HCT116 (cell line): ENCODE measurements around the gene SDF4. TPM values are rescaled to one million over a fixed set of nuclear protein-coding genes. Genes with fewer than 3 reads are reported as not detected.

Experiments used
- ATAC-seq: fragments of 200-7000 bp; cut with Tn5 transposase; 2 replicates; pipeline ENCODE4 v1.9.1; 2020; ENCODE audit warnings: mild to moderate bottlenecking, moderate library complexity
- BruUV-seq: library from RNA; stranded (reverse); fragments of 400-500 nt; replicated peaks from 2 replicates; lab custom pipeline; 2021; lab: Mats Ljungman, UMichigan
- CTCF ChIA-PET: fragments of 300-600 bp; sonication (Branson Sonifier 250); formaldehyde crosslinking; loops from one replicate; lab custom pipeline; 2021; ENCODE audit warnings: antibody characterized with exemption; lab: Charles Lee
- POLR2A ChIA-PET: fragments of 300-600, 350-600 bp; sonication (Branson Sonifier 250); formaldehyde crosslinking; loops from one replicate; lab custom pipeline; 2021; ENCODE audit warnings: antibody characterized with exemption; lab: Charles Lee
- RAD21 ChIA-PET, 2 experiments: fragments of 300-600 bp; sonication (Branson Sonifier 250); formaldehyde crosslinking; loops; one replicate each; lab custom pipeline; 2023; ENCODE audit warnings: low total read pairs in 2 of 2; ENCODE audit not compliant: uncharacterized antibody in 2 of 2, unreplicated experiment in 2 of 2, low non-redundant PET in 1 of 2; lab: Charles Lee
- DNase-seq: peaks from one replicate; pipeline ENCODE4 v3.0.0-alpha.2; 2010; ENCODE audit warnings: low read depth, low spot score
- H2AFZ ChIP-seq: fragments of 200-600 bp; shearing (Covaris generic), sonication (generic); 2 replicates; pipeline ENCODE4 v1.6.1; 2017; ENCODE audit warnings: low read depth, mixed run types, mixed read lengths, antibody characterized with exemption, low read length; ENCODE audit not compliant: poor library complexity, severe bottlenecking
- H3K27ac ChIP-seq: 2 replicates; pipeline ENCODE4 v1.5.1; 2012; ENCODE audit warnings: low read depth, low read length
- H3K27me3 ChIP-seq: fragments of 200-600 bp; sonication (generic); 2 replicates; pipeline ENCODE4 v1.6.1; 2016; ENCODE audit warnings: mixed run types, low read length, mixed read lengths; ENCODE audit not compliant: insufficient read depth
- H3K36me3 ChIP-seq, 2 experiments: fragments of 200-500 bp in 1 of 2; fragments of 200-600 bp in 1 of 2; sonication (Bioruptor generic) in 1 of 2; sonication (generic) in 1 of 2; 2 replicates each; pipeline versions ENCODE4 v1.5.1 to v1.6.1; 2014 to 2016; ENCODE audit warnings: low read length in 2 of 2, inconsistent platforms in 1 of 2, mixed read lengths in 1 of 2, mixed run types in 1 of 2; ENCODE audit not compliant: insufficient read depth in 2 of 2, control insufficient read depth in 1 of 2
- H3K4me1 ChIP-seq, 2 experiments: fragments of 200-600 bp in 1 of 2; sonication (generic) in 1 of 2; 2 replicates each; pipeline versions ENCODE4 v1.5.1 to v1.6.1; 2012 to 2017; ENCODE audit warnings: low read length in 2 of 2, inconsistent platforms in 1 of 2, mild to moderate bottlenecking in 1 of 2, mixed read lengths in 1 of 2, mixed run types in 1 of 2, moderate library complexity in 1 of 2; ENCODE audit not compliant: insufficient read depth in 2 of 2, control insufficient read depth in 1 of 2
- H3K4me2 ChIP-seq: fragments of 200-600 bp; sonication (generic); 2 replicates; pipeline ENCODE4 v1.6.1; 2017; ENCODE audit warnings: mixed run types, low read length, mixed read lengths
- H3K4me3 ChIP-seq, 2 experiments: fragments of 200-600 bp in 1 of 2; sonication (generic) in 1 of 2; replicated peaks in 1 of 2; 2 replicates each; pipeline ENCODE4 v1.5.1; 2011 to 2016; ENCODE audit warnings: low read length in 2 of 2, control low read depth in 1 of 2, low read depth in 1 of 2, mild to moderate bottlenecking in 1 of 2, mixed read lengths in 1 of 2, mixed run types in 1 of 2
- H3K79me2 ChIP-seq: fragments of 200-600 bp; sonication (generic); 2 replicates; pipeline ENCODE4 v1.6.1; 2017; ENCODE audit warnings: mild to moderate bottlenecking, mixed run types, low read length, moderate library complexity, mixed read lengths; ENCODE audit not compliant: insufficient read depth
- H3K9ac ChIP-seq: fragments of 200-600 bp; sonication (generic); 2 replicates; pipeline ENCODE4 v1.6.1; 2016; ENCODE audit warnings: low read length, mixed read lengths
- H3K9me2 ChIP-seq: fragments of 200-600 bp; sonication (generic), shearing (Covaris generic); 2 replicates; pipeline ENCODE4 v1.6.1; 2017; ENCODE audit warnings: mixed run types, mild to moderate bottlenecking, moderate library complexity; ENCODE audit not compliant: insufficient read depth
- H3K9me3 ChIP-seq, 2 experiments: fragments of 200-500 bp in 1 of 2; fragments of 200-600 bp in 1 of 2; sonication (Bioruptor generic) in 1 of 2; sonication (generic) in 1 of 2; 2 replicates each; pipeline ENCODE4 v1.6.1; 2014 to 2017; ENCODE audit warnings: low read length in 2 of 2, mixed read lengths in 2 of 2, inconsistent platforms in 1 of 2, low read depth in 1 of 2, mild to moderate bottlenecking in 1 of 2, mixed run types in 1 of 2, moderate library complexity in 1 of 2; ENCODE audit not compliant: control insufficient read depth in 1 of 2, insufficient read depth in 1 of 2
- H4K20me1 ChIP-seq: fragments of 200-600 bp; sonication (generic), shearing (Covaris generic); 2 replicates; pipeline ENCODE4 v1.6.1; 2017; ENCODE audit warnings: mixed run types, mild to moderate bottlenecking, moderate library complexity; ENCODE audit not compliant: insufficient read depth
- CBX3 ChIP-seq: IDR thresholded peaks from 2 replicates; pipeline ENCODE4 v1.6.1; 2012; ENCODE audit warnings: low read depth
- CEBPB ChIP-seq: IDR thresholded peaks from 2 replicates; pipeline ENCODE4 v1.6.1; 2012; ENCODE audit warnings: low read depth
- EGR1 ChIP-seq: IDR thresholded peaks from 2 replicates; pipeline ENCODE4 v1.6.1; 2012; ENCODE audit warnings: low read depth
- ELF1 ChIP-seq: IDR thresholded peaks from 2 replicates; pipeline ENCODE4 v1.6.1; 2012; ENCODE audit warnings: low read depth, borderline replicate concordance
- EZH2 ChIP-seq: fragments of 200-600 bp; sonication (generic); IDR thresholded peaks from 2 replicates; pipeline ENCODE4 v1.6.1; 2017; ENCODE audit warnings: antibody characterized with exemption, mixed run types
- EZH2phosphoT487 ChIP-seq: fragments of 200-600 bp; IDR thresholded peaks from 2 replicates; pipeline ENCODE4 v1.6.1; 2018; ENCODE audit warnings: antibody characterized with exemption, borderline replicate concordance
- JUND ChIP-seq: IDR thresholded peaks from 2 replicates; pipeline ENCODE4 v1.6.1; 2012
- POLR2AphosphoS5 ChIP-seq: IDR thresholded peaks from 2 replicates; pipeline ENCODE4 v1.6.1; 2011; ENCODE audit warnings: mild to moderate bottlenecking, low read depth, low read length, moderate library complexity
- SP1 ChIP-seq: IDR thresholded peaks from 2 replicates; pipeline ENCODE4 v1.6.1; 2012; ENCODE audit warnings: low read depth
- SRF ChIP-seq: IDR thresholded peaks from 2 replicates; pipeline ENCODE4 v1.6.1; 2012; ENCODE audit warnings: low read depth
- TCF7L2 ChIP-seq: IDR thresholded peaks from 2 replicates; pipeline ENCODE4 v1.7.0; 2011; ENCODE audit warnings: borderline replicate concordance, inconsistent platforms; ENCODE audit not compliant: insufficient read depth, insufficient read length; ENCODE audit errors: extremely low read depth
- ZFX ChIP-seq: fragments of 450-650 bp; IDR thresholded peaks from 2 replicates; pipeline ENCODE4 v1.6.1; 2017
- intact Hi-C: fragments of 100-400 bp; cut with micrococcal nuclease; formaldehyde crosslinking; loops from 2 replicates; pipeline ENCODE4 v1.10.0; 2022
- total RNA-seq: library from RNA; stranded (reverse); gene quantifications from one replicate; pipeline ENCODE4 v1.2.1, GENCODE V29; 2021; ENCODE audit not compliant: unreplicated experiment
- TF ChIP-seq, protein P1 (sequence below): IDR thresholded peaks from 2 replicates; pipeline ENCODE4 v1.6.1; 2012; ENCODE audit warnings: low read depth
- TF ChIP-seq, protein P2 (sequence below): IDR thresholded peaks from 2 replicates; pipeline ENCODE4 v1.6.1; 2011; ENCODE audit warnings: mild to moderate bottlenecking, low read length, moderate library complexity; ENCODE audit not compliant: insufficient replicate concordance; ENCODE audit errors: extremely low read depth
- TF ChIP-seq, protein P3 (sequence below): IDR thresholded peaks from 2 replicates; pipeline ENCODE4 v1.6.1; 2012
- TF ChIP-seq, protein P4 (sequence below), 3 experiments: fragments of 200-600 bp in 1 of 3; sonication (generic) in 1 of 3; IDR thresholded peaks in 2 of 3; conservative IDR thresholded peaks in 1 of 3; 2 replicates each; pipeline ENCODE4 v1.5.1; 2012 to 2017; ENCODE audit warnings: low read depth in 2 of 3, low read length in 2 of 3, antibody characterized with exemption in 1 of 3, borderline replicate concordance in 1 of 3, control low read depth in 1 of 3, mild to moderate bottlenecking in 1 of 3, mixed read lengths in 1 of 3, mixed run types in 1 of 3, moderate library complexity in 1 of 3; ENCODE audit not compliant: insufficient read depth in 1 of 3

Gene SDF4
- total RNA-seq, 1 experiment from 2014 or later, result 133 TPM

DNA sequence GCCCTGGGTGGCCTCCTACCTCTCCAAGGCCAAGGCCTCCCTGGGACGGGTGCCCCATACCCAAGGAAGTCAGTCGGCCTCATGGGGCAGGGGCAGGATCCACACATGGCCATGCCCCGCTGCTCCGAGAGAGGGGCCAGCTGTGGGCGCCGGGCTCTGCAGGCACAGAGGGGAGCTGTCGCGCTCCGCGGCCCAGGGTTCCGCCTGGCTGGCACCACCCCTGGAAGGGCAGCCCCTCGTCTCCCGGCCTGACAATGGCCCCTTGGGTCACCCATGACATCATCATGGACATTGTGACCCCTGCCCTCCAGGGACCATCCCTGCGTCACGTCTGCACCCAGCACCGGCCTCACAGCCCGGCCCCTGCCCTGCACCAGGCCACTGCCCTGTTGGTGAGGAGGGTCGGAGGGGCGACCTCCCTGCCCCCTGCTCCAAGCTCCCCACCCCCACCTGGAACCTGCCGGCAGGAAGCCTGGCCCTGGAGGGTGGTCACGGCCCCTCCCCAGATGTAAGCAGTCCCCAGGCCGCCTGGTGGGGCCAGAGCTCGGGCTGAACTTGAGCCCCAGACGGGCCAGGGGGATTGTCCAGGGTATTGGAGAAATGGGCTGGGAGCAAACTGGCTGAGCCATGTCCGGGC, 52.3 kb downstream of the SDF4 start:
- Histone ChIP-seq H2AFZ (no peak overlapping the region), H3K9me3 (no peaks in the 10 kb centered on the region), H3K9ac (no peak overlapping the region), H3K27me3 (no peaks in the 10 kb centered on the region), H4K20me1 (no peaks in the 10 kb centered on the region), H3K4me1 (peaks cover 2 to 9% of the 10 kb centered on the region in 2 experiments; a peak in 1 of 4 replicates), H3K27ac (no peak overlapping the region), H3K36me3 (no peaks in the 10 kb centered on the region), H3K9me2 (no peaks in the 10 kb centered on the region), H3K4me2 (no peak overlapping the region), H3K4me3 (no peak overlapping the region), H3K79me2 (no peaks in the 10 kb centered on the region)
- TF ChIP-seq EZH2 (no peak), ZFX (no peak), CEBPB (no peak), POLR2AphosphoS5 (no peak), ELF1 (no peak), EZH2phosphoT487 (no peak), SP1 (no peak), CBX3 (no peak), EGR1 (no peak), JUND (no peak), TCF7L2 (no peak), SRF (no peak)
- TF ChIP-seq, protein P1, sequence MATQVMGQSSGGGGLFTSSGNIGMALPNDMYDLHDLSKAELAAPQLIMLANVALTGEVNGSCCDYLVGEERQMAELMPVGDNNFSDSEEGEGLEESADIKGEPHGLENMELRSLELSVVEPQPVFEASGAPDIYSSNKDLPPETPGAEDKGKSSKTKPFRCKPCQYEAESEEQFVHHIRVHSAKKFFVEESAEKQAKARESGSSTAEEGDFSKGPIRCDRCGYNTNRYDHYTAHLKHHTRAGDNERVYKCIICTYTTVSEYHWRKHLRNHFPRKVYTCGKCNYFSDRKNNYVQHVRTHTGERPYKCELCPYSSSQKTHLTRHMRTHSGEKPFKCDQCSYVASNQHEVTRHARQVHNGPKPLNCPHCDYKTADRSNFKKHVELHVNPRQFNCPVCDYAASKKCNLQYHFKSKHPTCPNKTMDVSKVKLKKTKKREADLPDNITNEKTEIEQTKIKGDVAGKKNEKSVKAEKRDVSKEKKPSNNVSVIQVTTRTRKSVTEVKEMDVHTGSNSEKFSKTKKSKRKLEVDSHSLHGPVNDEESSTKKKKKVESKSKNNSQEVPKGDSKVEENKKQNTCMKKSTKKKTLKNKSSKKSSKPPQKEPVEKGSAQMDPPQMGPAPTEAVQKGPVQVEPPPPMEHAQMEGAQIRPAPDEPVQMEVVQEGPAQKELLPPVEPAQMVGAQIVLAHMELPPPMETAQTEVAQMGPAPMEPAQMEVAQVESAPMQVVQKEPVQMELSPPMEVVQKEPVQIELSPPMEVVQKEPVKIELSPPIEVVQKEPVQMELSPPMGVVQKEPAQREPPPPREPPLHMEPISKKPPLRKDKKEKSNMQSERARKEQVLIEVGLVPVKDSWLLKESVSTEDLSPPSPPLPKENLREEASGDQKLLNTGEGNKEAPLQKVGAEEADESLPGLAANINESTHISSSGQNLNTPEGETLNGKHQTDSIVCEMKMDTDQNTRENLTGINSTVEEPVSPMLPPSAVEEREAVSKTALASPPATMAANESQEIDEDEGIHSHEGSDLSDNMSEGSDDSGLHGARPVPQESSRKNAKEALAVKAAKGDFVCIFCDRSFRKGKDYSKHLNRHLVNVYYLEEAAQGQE, result no peak
- TF ChIP-seq, protein P2, sequence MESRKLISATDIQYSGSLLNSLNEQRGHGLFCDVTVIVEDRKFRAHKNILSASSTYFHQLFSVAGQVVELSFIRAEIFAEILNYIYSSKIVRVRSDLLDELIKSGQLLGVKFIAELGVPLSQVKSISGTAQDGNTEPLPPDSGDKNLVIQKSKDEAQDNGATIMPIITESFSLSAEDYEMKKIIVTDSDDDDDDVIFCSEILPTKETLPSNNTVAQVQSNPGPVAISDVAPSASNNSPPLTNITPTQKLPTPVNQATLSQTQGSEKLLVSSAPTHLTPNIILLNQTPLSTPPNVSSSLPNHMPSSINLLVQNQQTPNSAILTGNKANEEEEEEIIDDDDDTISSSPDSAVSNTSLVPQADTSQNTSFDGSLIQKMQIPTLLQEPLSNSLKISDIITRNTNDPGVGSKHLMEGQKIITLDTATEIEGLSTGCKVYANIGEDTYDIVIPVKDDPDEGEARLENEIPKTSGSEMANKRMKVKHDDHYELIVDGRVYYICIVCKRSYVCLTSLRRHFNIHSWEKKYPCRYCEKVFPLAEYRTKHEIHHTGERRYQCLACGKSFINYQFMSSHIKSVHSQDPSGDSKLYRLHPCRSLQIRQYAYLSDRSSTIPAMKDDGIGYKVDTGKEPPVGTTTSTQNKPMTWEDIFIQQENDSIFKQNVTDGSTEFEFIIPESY, result no peak
- TF ChIP-seq, protein P3, sequence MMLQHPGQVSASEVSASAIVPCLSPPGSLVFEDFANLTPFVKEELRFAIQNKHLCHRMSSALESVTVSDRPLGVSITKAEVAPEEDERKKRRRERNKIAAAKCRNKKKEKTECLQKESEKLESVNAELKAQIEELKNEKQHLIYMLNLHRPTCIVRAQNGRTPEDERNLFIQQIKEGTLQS, result no peak
- TF ChIP-seq, protein P4, sequence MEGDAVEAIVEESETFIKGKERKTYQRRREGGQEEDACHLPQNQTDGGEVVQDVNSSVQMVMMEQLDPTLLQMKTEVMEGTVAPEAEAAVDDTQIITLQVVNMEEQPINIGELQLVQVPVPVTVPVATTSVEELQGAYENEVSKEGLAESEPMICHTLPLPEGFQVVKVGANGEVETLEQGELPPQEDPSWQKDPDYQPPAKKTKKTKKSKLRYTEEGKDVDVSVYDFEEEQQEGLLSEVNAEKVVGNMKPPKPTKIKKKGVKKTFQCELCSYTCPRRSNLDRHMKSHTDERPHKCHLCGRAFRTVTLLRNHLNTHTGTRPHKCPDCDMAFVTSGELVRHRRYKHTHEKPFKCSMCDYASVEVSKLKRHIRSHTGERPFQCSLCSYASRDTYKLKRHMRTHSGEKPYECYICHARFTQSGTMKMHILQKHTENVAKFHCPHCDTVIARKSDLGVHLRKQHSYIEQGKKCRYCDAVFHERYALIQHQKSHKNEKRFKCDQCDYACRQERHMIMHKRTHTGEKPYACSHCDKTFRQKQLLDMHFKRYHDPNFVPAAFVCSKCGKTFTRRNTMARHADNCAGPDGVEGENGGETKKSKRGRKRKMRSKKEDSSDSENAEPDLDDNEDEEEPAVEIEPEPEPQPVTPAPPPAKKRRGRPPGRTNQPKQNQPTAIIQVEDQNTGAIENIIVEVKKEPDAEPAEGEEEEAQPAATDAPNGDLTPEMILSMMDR (IDR thresholded peaks at IDR 0.05 in 2 of 3, conservative IDR thresholded peaks at IDR 0.05 in 1 of 3; ENCODE audit: borderline replicate concordance in 1 of 3, insufficient read depth in 1 of 3, low read depth in 2 of 3, low read length in 2 of 3), result no peak
- no TSS peak for BruUV-seq
- POLR2A ChIA-PET, result no interaction called here
- no peak for ATAC-seq
- intact Hi-C loops, result no loop called here
- RAD21 ChIA-PET, result no interaction called here
- CTCF ChIA-PET, result no interaction called here
- no peak for DNase-seq
